ENCODE data around the gene KLF7. TPM values are rescaled to one million over a fixed set of nuclear protein-coding genes. Genes with fewer than 3 reads are reported as not detected.

Gene KLF7
- total and polyA plus RNA-seq, 9 of the 15 experiments (the other 6 are each of a cell fraction or from before 2014, with no cell fraction given): 0.04 to 0.54 (median 0.07) TPM

GRCh38 chr2:207045531-207045930, 120.2 kb downstream of the KLF7 start:
- WGBS (ENCODE audit: insufficient coverage, low coverage, missing lambda C conversion rate): 5% methylated on average over 3 of the region's 3 CpGs
- H3K4me2 ChIP-seq (ENCODE audit: insufficient read depth, low read length): no peak overlapping the region
- CTCF ChIA-PET (ENCODE audit: low intra/inter-chr PET ratio): no interaction called here
- no peaks in the 10 kb centered on the region; a peak in 1 of 5 replicates for H3K27me3 ChIP-seq (ENCODE audit: control insufficient read depth in 2 of 2, insufficient read depth in 2 of 2, low read length in 2 of 2)
- intact Hi-C loops (cut with micrococcal nuclease): loop anchor here (10.0 kb wide), 1 partner anchor 429 kb away; no protein-coding TSS in a partner anchor
- no peak overlapping the region for H3K27ac ChIP-seq (ENCODE audit: extremely low read depth, low read depth, low read length)
- H2AFZ ChIP-seq (ENCODE audit: low read depth, low read length): no peak overlapping the region
- H3K9me3 ChIP-seq (replicated peaks; ENCODE audit: control insufficient read depth, insufficient read depth, low read depth, low read length): no peaks in the 10 kb centered on the region
- H4K20me1 ChIP-seq (replicated peaks; ENCODE audit: control insufficient read depth, insufficient read depth, low read length): no peaks in the 10 kb centered on the region
- in situ Hi-C loops (cut with MboI): no loop called here
- no peaks in the 10 kb centered on the region for H3K9me1 ChIP-seq (ENCODE audit: control insufficient read depth, insufficient read depth, low read length)
- POLR2A ChIA-PET: no interaction called here
- TF ChIP-seq ZNF584 (CRISPR knock-in tag; IDR thresholded peaks at IDR 0.05; ENCODE audit: low read depth): no peak
- FAIRE-seq (no peak), DNase-seq (ENCODE audit: extremely low read depth in 1 of 4, low spot score in 3 of 4) (no peak), ATAC-seq (no peak)
- BruUV-seq (replicated peaks): no TSS peak
- no peak overlapping the region for H3K9ac ChIP-seq (ENCODE audit: insufficient read depth in 1 of 2, low read depth in 2 of 2, low read length in 2 of 2)
- no peak overlapping the region for H3K4me3 ChIP-seq
- no peaks in the 10 kb centered on the region for H3K4me1 ChIP-seq (replicated peaks in 1 of 2; ENCODE audit: control insufficient read depth in 2 of 2, insufficient read depth in 2 of 2, low read length in 2 of 2)
- no peaks in the 10 kb centered on the region for H3K36me3 ChIP-seq (ENCODE audit: control insufficient read depth, insufficient read depth, low read length)
- H3K79me2 ChIP-seq (ENCODE audit: control insufficient read depth, insufficient read depth, low read length): no peaks in the 10 kb centered on the region

- no peak for ATAC-seq
- POLR2A ChIA-PET: no interaction called here
- Histone ChIP-seq H3K4me2 (ENCODE audit: insufficient read depth, low read length) (no peak overlapping the region), H4K20me1 (replicated peaks; ENCODE audit: control insufficient read depth, insufficient read depth, low read length) (no peaks in the 10 kb centered on the region), H3K27me3 (ENCODE audit: control insufficient read depth in 2 of 2, insufficient read depth in 2 of 2, low read length in 2 of 2) (no peaks in the 10 kb centered on the region; a peak in 1 of 5 replicates), H3K9ac (ENCODE audit: insufficient read depth in 1 of 2, low read depth in 2 of 2, low read length in 2 of 2) (no peak overlapping the region), H3K79me2 (ENCODE audit: control insufficient read depth, insufficient read depth, low read length) (no peaks in the 10 kb centered on the region), H3K36me3 (ENCODE audit: control insufficient read depth, insufficient read depth, low read length) (no peaks in the 10 kb centered on the region), H3K4me3 (no peak overlapping the region), H3K9me3 (replicated peaks; ENCODE audit: control insufficient read depth, insufficient read depth, low read depth, low read length) (no peaks in the 10 kb centered on the region), H3K27ac (ENCODE audit: extremely low read depth, low read depth, low read length) (no peak overlapping the region), H3K4me1 (replicated peaks in 1 of 2; ENCODE audit: control insufficient read depth in 2 of 2, insufficient read depth in 2 of 2, low read length in 2 of 2) (no peaks in the 10 kb centered on the region), H2AFZ (ENCODE audit: low read depth, low read length) (no peak overlapping the region), H3K9me1 (ENCODE audit: control insufficient read depth, insufficient read depth, low read length) (no peaks in the 10 kb centered on the region)
- intact Hi-C loops (cut with micrococcal nuclease) (loop anchor here (10.0 kb wide), 1 partner anchor 430 kb away; no protein-coding TSS in a partner anchor), in situ Hi-C loops (cut with MboI) (no loop called here)
- no TSS peak for BruUV-seq (replicated peaks)
- CTCF ChIA-PET (ENCODE audit: low intra/inter-chr PET ratio): no interaction called here
- under 1% methylated on average over 12 of the region's 13 CpGs for WGBS (ENCODE audit: insufficient coverage, low coverage, missing lambda C conversion rate)
- no peak for DNase-seq (ENCODE audit: extremely low read depth in 1 of 4, low spot score in 3 of 4)
- no peak for FAIRE-seq
- no peak for TF ChIP-seq EWSR1 (IDR thresholded peaks at IDR 0.05; ENCODE audit: borderline replicate concordance, low read depth, partially characterized antibody)
- no peak for TF ChIP-seq ZNF511 (CRISPR knock-in tag; IDR thresholded peaks at IDR 0.05)
- no peak for TF ChIP-seq PATZ1 (CRISPR knock-in tag; IDR thresholded peaks at IDR 0.05; ENCODE audit: borderline replicate concordance)
- TF ChIP-seq CHD2 (IDR thresholded peaks at IDR 0.05; ENCODE audit: low read depth, low read length): no peak
- TF ChIP-seq SREBF2 (CRISPR knock-in tag; IDR thresholded peaks at IDR 0.05): no peak
- TF ChIP-seq SMAD4 (CRISPR knock-in tag; conservative IDR thresholded peaks at IDR 0.05): no peak
- TF ChIP-seq STAT5B (CRISPR knock-in tag; IDR thresholded peaks at IDR 0.05): no peak
- TF ChIP-seq SMC3 (conservative IDR thresholded peaks at IDR 0.05; ENCODE audit: insufficient read depth, low read depth, low read length): no peak
- TF ChIP-seq RBM34 (IDR thresholded peaks at IDR 0.05; ENCODE audit: borderline replicate concordance, insufficient read depth, low read length): no peak
Observed at GRCh38 chr2:207044379-207045362, 121.1 kb downstream of the KLF7 start.
